HG03097 (cell line): ENCODE results near the gene SAMD8.
"Not testable (repeated sequence)": the region's sequence is repeated elsewhere in the genome, so short reads cannot be mapped to it uniquely, and the experiment has no call there.

Experiments
- ATAC-seq: cut with Tn5 transposase; IDR thresholded peaks from one replicate; pipeline ENCODE4 v1.9.1; 2021; ENCODE audit not compliant: unreplicated experiment, low FRiP score

The SAMD8 gene

DNA sequence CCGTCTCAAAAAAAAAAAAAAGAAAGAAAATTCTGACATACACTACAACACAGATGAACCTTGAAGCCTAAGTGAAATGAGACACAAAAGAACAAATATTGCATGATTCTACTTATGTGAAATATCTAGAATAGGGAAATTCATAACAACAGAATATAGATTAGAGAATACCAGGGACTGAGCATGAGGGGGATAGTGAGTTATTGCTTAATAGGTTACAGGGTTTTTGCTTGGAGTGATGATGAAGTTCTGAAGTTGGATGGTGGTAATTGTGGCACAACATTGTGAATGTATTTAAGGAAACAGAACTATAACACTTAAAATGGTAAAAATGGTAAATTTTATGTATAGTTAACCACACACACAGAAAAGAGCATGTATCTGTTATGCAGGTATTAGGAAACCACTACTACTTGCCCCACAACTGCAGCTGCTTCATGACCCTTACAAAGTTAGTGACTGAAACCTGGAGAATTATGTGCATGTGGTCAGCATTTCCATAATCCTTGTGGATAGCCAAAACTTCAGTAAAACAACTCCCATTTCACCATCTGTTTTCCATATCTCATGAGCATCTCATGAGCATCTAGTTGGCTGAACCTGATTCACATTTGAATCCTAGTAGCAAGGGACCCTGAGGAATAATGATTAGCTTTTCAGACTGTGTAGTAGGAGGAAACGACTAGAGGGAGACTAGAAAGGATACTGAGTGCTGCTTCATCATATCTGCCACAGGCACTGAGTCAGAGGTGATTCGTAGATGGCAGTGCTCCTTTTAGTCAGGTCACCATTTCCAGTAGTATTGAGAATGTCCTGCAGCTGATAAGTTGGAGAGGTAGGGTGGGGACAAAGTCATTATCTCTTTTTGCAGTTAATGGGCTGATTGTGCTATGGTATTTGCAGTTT lies 26.3 kb downstream of the SAMD8 start:
- no peak for ATAC-seq

DNA sequence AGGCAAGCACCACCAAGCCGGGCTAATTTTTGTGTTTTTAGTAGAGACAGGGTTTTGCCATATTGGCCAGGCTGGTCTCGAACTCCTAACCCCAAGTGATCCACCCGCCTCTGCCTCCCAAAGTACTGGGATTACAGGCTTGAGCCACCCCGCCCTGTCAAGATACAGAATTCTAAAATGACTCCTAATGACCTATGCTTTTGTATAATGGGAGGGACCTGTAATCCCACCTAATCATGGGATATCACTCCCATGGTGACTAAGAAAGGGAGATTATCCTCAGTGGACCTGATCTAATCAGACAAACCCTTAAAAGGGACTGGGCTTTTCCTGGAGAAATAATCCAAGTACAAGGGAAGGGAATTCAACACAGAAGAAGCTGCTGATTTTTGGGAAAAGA lies 28.8 kb downstream of the SAMD8 start:
- no peak for ATAC-seq

DNA sequence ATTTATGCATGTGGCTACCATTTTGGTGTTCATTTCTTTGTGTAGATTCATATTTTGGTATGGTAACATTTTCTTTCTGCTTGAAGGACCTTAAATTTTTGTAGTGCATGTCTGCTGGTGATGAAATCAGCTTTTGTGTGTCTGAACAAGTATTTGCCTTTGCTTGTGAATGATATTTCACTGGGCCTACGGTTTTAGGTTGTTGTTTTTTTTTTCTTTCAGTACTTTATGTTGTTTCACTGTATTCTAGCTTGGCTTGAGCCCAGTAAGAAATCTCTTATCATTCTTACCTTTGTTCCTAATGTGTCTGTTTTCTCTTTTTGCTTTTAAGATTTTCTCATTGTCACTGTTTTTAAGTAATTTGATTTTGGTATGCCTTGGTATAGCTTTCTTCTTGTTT lies 31.9 kb downstream of the SAMD8 start:
- no peak for ATAC-seq

DNA sequence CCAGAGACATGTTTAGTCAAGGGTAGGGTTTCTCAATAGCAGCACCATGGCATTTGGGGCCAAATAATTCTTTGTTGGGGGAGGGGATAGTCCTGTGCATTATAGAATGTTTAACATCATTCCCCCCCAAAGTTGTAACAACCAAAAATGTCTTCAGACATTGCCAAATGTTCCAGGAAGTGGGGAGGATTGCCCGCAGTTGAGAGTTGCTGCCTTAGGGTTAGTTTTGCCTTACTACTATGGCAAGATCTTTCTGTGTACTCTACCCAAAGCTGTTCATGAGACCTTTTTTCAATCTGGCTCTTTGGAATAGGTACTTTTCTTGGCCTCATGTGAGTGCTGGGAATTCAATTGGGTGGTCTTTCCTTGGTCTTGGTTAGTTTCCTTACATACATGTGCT lies 34.1 kb downstream of the SAMD8 start:
- no peak for ATAC-seq

DNA sequence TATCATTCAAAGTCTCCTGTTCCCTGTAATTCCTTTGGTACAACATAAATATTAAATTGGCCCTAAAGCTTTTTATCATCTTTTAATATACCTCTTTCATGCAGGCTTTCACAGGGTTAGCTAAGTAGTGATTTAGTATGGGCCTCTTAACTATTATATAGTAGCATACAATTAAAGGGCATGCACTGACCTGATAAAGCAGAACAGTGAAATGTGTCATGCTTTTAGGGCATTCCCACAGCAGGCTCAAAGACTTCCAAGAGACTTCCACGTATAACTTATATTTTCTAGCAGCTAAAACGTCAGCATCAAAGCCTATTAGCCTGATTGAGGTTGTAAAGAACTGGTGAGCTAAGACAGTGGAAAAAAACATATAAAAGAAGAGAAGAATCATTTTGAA lies 35.3 kb downstream of the SAMD8 start:
- ATAC-seq, result no peak

DNA sequence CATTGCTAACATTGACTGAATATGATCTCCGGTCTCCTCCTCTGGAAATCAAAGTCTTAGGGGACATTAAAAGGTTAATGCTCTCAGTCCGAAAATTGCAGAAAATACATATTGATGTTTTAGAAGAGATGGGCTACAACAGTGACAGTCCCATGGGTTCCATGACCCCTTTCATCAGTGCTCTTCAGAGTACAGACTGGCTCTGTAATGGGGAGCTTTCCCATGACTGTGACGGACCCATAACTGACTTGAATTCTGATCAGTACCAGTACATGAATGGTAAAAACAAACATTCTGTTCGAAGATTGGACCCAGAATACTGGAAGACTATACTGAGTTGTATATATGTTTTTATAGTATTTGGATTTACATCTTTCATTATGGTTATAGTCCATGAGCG lies 39.2 kb downstream of the SAMD8 start:
- ATAC-seq, result no peak

DNA sequence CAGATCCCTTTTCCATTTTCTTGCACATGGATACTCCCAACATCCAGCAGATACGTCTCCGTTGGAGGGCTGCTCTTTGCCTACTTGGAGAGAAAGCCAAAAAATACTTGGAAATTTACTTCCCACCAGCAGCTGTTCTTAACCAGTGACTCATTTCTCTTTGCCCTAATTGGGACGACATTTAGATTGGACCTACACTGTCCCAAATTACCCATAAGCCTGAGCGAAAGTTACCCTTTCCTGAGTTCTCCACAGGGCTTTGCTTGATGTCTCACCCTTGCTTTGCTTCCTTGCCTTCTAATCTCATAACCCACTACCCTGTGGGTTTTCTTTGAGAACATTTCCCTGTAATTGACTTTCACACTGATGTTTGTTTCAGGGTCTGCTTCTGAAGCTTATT lies 48.1 kb downstream of the SAMD8 start:
- ATAC-seq, result no peak

DNA sequence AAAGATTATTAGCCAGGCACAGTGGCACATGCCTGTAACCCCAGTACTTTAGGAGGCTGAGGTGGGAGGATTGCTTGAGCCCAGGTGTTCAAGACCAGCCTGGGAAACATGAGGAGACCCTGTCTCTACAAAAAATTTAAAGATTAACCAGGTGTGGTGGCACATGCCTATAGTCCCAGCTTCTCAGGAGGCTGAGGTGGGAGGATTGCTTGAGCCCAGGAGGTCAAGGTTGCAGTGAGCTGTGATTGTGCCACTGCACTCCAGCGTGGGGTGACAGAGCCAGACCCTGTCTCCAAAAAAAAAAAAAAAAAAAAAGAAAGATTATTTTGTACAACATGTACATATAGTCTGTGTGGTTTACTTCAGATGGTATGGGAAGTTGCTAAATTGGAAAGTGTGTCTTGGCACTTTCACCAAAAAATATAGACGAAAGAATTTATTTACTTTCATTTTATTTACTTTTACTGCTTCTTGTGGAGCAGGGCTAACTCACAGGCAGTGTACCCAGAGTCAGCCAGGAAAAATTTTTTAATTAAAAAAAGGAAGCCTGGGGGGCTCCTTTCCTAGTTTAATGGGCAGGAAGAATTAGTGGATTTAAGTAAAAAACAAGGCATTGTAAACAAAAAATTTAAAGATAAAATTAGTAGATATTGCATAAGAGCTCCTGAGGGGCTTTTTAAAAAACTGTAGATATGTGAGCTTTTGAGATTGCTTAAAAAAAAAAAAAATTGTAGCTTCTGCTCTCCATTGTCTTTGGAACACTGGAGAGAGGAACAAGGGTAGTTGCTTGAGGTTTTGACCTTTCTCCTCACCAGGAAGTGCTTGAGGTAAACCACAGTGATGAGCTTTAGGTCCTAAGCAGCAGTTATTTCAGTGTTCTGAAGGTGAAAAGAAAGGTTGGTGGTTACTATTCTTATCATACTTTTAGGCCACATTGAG lies 54.5 kb downstream of the SAMD8 start:
- ATAC-seq, result peak; percentile 77

DNA sequence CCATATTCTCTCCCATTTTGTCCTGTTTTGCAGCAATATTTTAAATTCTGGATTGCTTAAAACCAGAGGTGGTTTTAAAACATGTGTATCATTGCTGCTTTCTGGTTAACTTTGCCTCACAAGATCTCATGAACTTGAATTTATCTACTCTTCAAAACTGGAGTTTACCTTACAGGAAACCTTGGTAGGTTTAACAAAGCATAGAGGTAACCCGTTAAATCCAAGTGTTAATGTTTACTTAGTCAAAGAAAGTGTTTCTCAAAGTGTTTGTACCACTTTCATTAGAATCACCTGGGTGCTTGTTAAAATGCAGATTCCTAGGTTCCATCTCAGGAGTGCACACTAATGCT lies 55.1 kb downstream of the SAMD8 start:
- ATAC-seq, result peak; percentile 34

DNA sequence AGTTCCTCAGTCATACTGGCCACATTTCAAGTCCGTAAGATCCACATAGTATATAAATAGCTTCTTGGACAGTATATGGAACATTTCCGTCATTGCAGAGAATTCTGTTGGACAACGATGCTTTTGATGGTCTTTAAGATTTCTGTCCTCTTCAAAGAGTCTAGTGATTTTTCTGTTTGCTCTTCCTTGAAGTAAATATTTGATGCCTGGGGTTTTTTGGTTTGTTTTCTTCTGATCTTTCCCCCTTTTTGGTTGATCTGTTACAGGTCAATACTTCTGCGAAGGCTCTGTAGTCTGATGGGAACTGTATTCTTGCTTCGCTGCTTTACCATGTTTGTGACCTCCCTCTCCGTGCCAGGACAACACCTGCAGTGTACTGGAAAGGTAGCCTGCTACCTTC lies 56.8 kb downstream of the SAMD8 start:
- no peak for ATAC-seq

DNA sequence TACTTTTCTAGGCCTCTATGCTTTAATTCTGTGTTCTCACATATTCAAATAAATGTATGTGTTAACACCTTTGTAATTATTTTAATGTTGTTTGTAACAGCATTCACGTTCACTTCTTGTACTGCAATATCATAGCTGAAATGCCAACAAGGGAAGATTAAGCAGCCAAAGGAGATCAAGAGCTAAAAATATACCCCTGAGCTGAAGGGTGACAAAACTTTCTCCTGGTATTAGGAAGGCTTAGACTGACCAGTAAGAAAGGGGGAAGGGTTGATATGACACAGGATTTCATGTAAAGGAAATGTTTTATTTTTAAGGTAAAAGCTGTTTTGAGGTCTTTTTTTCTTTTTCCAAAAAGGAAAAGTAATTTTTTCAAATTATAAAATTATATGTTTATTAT lies 58.8 kb downstream of the SAMD8 start:
- ATAC-seq, result no peak

DNA sequence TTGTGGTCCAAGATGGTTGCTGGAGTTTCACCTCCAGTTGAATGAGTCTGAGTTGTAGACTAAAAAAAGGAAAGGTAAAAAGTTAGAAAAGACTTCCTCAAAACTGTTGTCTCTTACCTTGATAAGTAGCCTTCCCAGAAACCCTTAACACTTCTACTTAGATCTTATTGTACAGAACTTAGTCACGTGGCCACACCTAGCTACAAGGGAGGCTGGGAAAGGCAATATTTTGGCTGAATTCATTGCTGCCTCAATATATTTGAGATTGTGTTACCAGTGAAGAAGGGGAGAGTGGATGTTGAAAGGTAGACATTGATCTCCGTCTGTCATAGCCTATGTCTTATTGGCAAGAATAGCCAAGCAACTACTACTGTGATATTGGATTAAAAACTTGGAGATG lies 63.6 kb downstream of the SAMD8 start:
- ATAC-seq, result no peak

DNA sequence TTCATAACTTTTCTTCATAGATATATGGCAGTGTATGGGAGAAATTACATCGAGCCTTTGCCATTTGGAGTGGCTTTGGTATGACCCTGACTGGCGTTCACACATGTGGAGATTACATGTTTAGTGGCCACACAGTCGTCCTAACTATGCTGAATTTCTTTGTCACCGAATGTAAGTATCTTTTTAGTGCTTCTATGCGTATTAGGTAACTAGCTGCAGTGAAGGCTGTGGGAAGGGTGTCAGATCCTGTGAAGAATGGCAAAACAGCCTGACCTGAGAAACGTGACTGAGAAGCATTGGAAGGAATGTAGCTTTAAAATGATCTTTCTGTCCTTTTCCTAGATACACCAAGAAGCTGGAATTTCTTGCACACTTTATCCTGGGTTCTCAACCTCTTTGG lies 64.6 kb downstream of the SAMD8 start:
- ATAC-seq, result no peak

DNA sequence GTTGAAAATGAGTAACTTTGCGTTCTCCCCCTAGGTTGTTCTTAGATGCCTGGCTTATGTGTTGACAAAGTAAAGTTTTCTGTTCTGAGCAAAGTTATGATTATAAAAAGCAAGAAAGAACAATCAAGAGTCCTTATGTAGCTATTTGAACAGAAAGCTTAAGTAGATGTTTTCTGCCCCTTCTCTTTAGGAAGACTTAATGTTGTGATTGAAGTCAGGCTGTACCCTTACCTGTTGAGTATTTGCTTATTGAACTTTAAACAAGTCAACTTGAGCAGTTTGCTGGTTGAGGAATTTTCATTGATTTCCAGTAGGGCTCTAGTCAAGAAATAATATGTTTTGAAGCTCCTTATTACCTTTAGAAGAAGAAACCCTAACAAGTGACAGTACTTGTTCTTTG lies 65.3 kb downstream of the SAMD8 start:
- ATAC-seq, result no peak

DNA sequence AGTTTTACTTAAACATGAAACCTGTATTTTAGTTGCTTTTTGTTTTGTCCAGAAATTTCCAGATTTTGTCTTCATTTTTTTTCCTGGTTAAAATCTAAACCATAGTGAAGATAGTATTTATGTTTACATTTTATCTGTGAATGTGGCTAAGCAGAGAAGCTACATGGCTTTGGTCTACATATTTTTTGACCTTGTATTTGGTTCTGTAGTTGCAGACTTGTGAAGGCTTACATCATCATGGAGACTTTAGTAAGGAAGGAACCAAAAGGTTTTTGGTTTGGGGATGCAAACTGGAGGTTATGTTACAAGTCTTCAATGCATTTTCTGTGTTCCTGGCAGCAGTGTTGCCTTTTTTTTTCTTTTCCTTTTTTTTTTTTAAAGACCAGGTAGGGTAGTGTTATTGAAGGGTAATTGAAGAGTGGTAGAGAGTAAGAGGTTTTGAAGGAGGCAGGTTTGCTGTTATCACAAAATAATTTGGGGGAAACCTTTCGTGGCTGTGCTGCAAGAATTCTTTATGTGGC lies 68.3 kb downstream of the SAMD8 start:
- ATAC-seq, result no peak

DNA sequence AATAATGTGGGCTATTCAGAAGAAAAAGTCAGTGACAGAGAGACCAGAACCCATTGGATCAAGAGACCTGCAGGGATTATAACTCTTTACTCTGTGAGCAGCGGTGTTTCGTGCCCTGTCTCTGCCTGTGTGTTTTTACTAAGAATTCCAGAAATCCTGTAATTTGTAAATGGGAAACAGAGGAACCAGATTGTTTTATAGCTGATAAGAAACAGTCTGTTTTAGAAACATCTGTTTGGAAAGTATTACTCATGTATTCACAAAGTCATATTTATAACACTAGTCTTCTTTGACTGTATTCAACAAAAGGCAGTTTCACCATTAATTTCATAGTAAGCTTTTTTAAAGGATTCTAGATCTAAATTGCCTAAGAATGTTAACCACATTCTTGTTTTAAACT lies 69.1 kb downstream of the SAMD8 start:
- no peak for ATAC-seq

DNA sequence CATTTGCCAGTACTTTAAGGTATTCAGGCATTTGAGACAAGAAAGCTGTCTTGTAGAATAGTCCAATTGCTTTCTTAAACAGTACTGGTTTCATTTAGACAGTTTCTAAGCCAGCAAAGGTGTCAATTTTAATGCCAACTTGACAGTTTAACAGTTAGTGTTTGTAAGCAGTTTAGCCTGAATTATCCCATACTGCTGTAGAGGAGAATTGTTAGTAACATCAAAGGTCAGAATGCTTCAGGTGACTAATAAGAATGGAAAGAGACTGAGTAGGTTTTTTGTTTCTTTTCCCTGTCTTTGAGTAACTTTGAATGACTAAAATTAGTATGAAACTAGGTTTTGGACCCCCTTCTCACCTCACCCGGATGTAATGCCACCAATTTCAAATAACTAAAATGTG lies 69.6 kb downstream of the SAMD8 start:
- no peak for ATAC-seq

DNA sequence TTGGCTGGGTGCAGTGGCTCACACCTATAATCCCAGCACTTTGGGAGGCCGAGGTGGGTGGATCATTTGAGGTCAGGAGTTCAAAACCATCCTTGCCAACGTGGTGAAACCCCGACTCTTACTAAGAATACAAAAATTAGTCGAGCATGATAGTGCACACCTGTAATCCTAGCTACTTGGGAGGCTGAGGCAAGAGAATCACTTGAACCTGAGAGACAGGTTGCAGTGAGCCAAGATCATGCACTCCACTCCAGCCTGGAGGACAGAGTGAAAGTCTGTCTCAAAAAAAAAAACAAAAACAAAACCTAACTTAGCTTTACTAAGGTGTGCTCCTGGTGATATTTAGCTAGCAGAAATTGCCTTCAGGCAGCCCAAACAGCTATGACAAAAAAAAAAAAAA lies 74.9 kb downstream of the SAMD8 start:
- ATAC-seq, result no peak

DNA sequence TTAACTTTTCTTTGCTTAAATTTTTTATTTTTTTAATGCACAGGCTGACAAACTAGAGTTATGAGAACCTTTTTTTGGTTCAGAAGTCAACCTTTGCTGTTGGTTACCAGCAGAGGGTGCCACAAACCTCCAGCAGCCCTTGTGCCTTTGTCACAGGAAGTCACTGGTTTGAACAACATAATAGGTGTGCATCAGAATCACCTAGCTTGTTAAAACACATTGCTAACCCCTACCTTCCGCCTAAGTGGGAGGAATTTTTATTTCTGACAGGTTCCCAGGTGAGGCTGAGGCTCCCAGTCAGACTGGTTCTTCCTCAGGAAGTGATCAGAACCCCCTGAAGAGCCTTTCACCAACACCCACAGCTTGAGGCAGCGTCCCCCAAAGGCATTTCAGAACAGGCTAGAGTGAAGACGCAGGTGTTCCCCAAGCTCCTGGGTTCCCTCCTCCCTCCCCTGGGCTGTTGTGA lies 76.5 kb downstream of the SAMD8 start:
- ATAC-seq, result no peak

DNA sequence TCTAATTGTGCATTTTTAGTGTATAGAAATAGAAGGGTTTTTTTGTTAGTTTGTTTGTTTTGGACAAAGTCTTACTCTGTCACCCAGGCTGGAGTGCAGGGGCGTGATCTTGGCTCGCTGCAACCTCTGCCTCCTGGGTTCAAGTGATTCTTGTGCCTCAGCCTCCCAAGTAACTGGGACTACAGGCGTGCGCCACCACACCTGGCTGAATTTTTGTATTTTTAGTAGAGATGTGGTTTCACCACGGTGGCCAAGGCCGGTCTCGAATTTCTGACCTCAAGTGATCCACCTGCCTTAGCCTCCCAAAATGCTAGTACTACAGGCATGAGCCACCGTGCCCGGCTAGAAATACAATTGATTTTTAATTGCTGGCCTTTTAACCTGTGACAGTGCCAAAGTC lies 77.1 kb downstream of the SAMD8 start:
- not testable (repeated sequence) for ATAC-seq
